K562 (cell line): ENCODE measurements around the gene PLCG2. TPM values are rescaled to one million over a fixed set of nuclear protein-coding genes. Genes with fewer than 3 reads are reported as not detected.
A peak's percentile ranks its signal among the peaks of the same experiment; 100 is the strongest.

Source experiments
- ATAC-seq: fragments of 200-7000 bp; cut with Tn5 transposase; 3 replicates; pipeline ENCODE4 v1.9.1; 2020; ENCODE audit warnings: moderate library complexity
- BruUV-seq: library from RNA; stranded (reverse); fragments of 400-500 nt; replicated peaks from 2 replicates; lab custom pipeline; 2021; lab: Mats Ljungman, UMichigan
- CTCF ChIA-PET: fragments of 300-600 bp; formaldehyde crosslinking; extraction: SDS; loops from one replicate; lab custom pipeline; 2021; ENCODE audit warnings: low intra/inter-chr PET ratio; lab: Yijun Ruan, JAX
- POLR2A ChIA-PET: fragments of 300-600, 350-650 bp; sonication (Branson Sonifier 250); formaldehyde crosslinking; extraction: SDS; loops from one replicate; lab custom pipeline; 2021; ENCODE audit warnings: antibody characterized with exemption, inconsistent platforms; lab: Yijun Ruan, JAX
- DNase-seq, 4 experiments: peaks; one replicate each; pipeline versions ENCODE4 v3.0.0 to v3.0.0-alpha.2; 2011 to 2018; ENCODE audit warnings: low spot score in 3 of 4, mixed read lengths in 3 of 4; ENCODE audit errors: extremely low read depth in 1 of 4
- FAIRE-seq: peaks from 2 replicates; lab custom pipeline; 2011; peaks lifted over from hg19 to GRCh38; lab: Jason Lieb, UNC
- H2AFZ ChIP-seq: 2 replicates; pipeline ENCODE4 v1.6.0; 2011; ENCODE audit warnings: low read depth, low read length, control low read depth, inconsistent platforms
- H3K27ac ChIP-seq: fragments of 200-600 bp; 3 replicates; pipeline ENCODE4 v1.8.0; 2011; ENCODE audit warnings: low read depth, mild to moderate bottlenecking, control low read depth, inconsistent platforms, low read length, moderate library complexity, mixed read lengths; ENCODE audit errors: extremely low read depth
- H3K27me3 ChIP-seq, 2 experiments: fragments of 300-600 bp in 1 of 2; 2 replicates in 1 of 2; 3 replicates in 1 of 2; pipeline versions ENCODE4 v1.6.0 to v1.8.0; 2011; ENCODE audit warnings: inconsistent platforms in 2 of 2, low read length in 2 of 2, mild to moderate bottlenecking in 1 of 2, mixed read lengths in 1 of 2, moderate library complexity in 1 of 2; ENCODE audit not compliant: control insufficient read depth in 2 of 2, insufficient read depth in 2 of 2
- H3K36me3 ChIP-seq: fragments of 300-600 bp; 3 replicates; pipeline ENCODE4 v1.8.0; 2011; ENCODE audit warnings: mild to moderate bottlenecking, low read length, inconsistent platforms; ENCODE audit not compliant: control insufficient read depth, insufficient read depth
- H3K4me1 ChIP-seq, 2 experiments: fragments of 200-600 bp in 1 of 2; replicated peaks in 1 of 2; 2 replicates in 1 of 2; 3 replicates in 1 of 2; pipeline versions ENCODE4 v1.5.1 to v1.8.0; 2011; ENCODE audit warnings: inconsistent platforms in 2 of 2, low read length in 2 of 2, mild to moderate bottlenecking in 1 of 2, mixed read lengths in 1 of 2, moderate library complexity in 1 of 2; ENCODE audit not compliant: control insufficient read depth in 2 of 2, insufficient read depth in 2 of 2
- H3K4me2 ChIP-seq: 2 replicates; pipeline ENCODE4 v1.6.1; 2011; ENCODE audit warnings: low read length, control low read depth, inconsistent platforms, mixed read lengths; ENCODE audit not compliant: insufficient read depth
- H3K4me3 ChIP-seq: fragments of 200-600 bp; sonication (generic), shearing (Covaris generic); 2 replicates; pipeline ENCODE4 v1.5.1; 2016; ENCODE audit warnings: control low read depth, inconsistent platforms
- H3K79me2 ChIP-seq: fragments of 200-600 bp; 3 replicates; pipeline ENCODE4 v1.8.0; 2011; ENCODE audit warnings: low read length, inconsistent platforms; ENCODE audit not compliant: control insufficient read depth, insufficient read depth
- H3K9ac ChIP-seq, 2 experiments: 2 replicates each; pipeline versions ENCODE4 v1.6.0 to v1.6.1; 2011; ENCODE audit warnings: low read depth in 2 of 2, low read length in 2 of 2, control low read depth in 1 of 2, inconsistent platforms in 1 of 2, mild to moderate bottlenecking in 1 of 2, mixed read lengths in 1 of 2; ENCODE audit not compliant: insufficient read depth in 1 of 2
- H3K9me1 ChIP-seq: one replicate; pipeline ENCODE4 v1.6.0; 2011; ENCODE audit warnings: inconsistent platforms, mild to moderate bottlenecking, low read length, moderate library complexity; ENCODE audit not compliant: control insufficient read depth, insufficient read depth
- H3K9me3 ChIP-seq: replicated peaks from 2 replicates; pipeline ENCODE4 v1.5.1; 2011; ENCODE audit warnings: low read depth, low read length, inconsistent platforms; ENCODE audit not compliant: control insufficient read depth, insufficient read depth
- H4K20me1 ChIP-seq: replicated peaks from 2 replicates; pipeline ENCODE4 v1.6.1; 2011; ENCODE audit warnings: low read length, inconsistent platforms, mixed read lengths; ENCODE audit not compliant: control insufficient read depth, insufficient read depth
- CEBPB ChIP-seq: fragments of 450-650 bp; IDR thresholded peaks from 2 replicates; pipeline ENCODE4 v1.6.1; 2016; ENCODE audit warnings: missing genetic modification characterization, missing compliant biosample characterization
- CHCHD3 ChIP-seq: fragments of 250-450 bp; sonication (Bioruptor Pico); IDR thresholded peaks from 2 replicates; pipeline ENCODE4 v2.1.2; 2022; ENCODE audit warnings: mild to moderate bottlenecking
- CSDE1 ChIP-seq, 2 experiments: fragments of 450-650 bp; IDR thresholded peaks; 2 replicates each; pipeline ENCODE4 v1.6.1; 2016; ENCODE audit warnings: mild to moderate bottlenecking in 1 of 2
- CTBP1 ChIP-seq: fragments of 450-650 bp; IDR thresholded peaks from 2 replicates; pipeline ENCODE4 v1.6.1; 2016; ENCODE audit warnings: borderline replicate concordance
- EGR1 ChIP-seq: fragments of 450-650 bp; conservative IDR thresholded peaks from 2 replicates; pipeline ENCODE4 v1.6.1; 2017; ENCODE audit warnings: mild to moderate bottlenecking
- MAZ ChIP-seq, 2 experiments: fragments of 450-650 bp in 1 of 2; sonication (generic) in 1 of 2; formaldehyde crosslinking; IDR thresholded peaks in 1 of 2; conservative IDR thresholded peaks in 1 of 2; 2 replicates each; pipeline versions ENCODE4 v1.4.0 to v1.5.0; 2020; ENCODE audit warnings: mild to moderate bottlenecking in 1 of 2, missing genetic modification reagents in 1 of 2
- MEF2D ChIP-seq: conservative IDR thresholded peaks from 2 replicates; pipeline ENCODE4 v1.6.1; 2016; ENCODE audit warnings: low read depth, missing genetic modification characterization, missing compliant biosample characterization
- MYBL2 ChIP-seq, 2 experiments: fragments of 450-650 bp in 1 of 2; sonication (generic) in 1 of 2; formaldehyde crosslinking in 1 of 2; IDR thresholded peaks; 2 replicates each; pipeline versions ENCODE4 v1.6.1 to v1.8.1; 2017 to 2022; ENCODE audit warnings: borderline replicate concordance in 1 of 2, inconsistent platforms in 1 of 2, low read depth in 1 of 2, mild to moderate bottlenecking in 1 of 2, missing genetic modification reagents in 1 of 2, moderate library complexity in 1 of 2
- PHTF2 ChIP-seq: fragments of 250-450 bp; sonication (Bioruptor Pico); IDR thresholded peaks from 2 replicates; pipeline ENCODE4 v1.5.0; 2021; ENCODE audit warnings: mild to moderate bottlenecking
- RNF2 ChIP-seq: sonication (generic); IDR thresholded peaks from 2 replicates; pipeline ENCODE4 v1.6.1; 2016
- SUPT5H ChIP-seq: fragments of 450-650 bp; IDR thresholded peaks from 2 replicates; pipeline ENCODE4 v1.6.1; 2016
- ZNF140 ChIP-seq: fragments of 250-450 bp; sonication (Bioruptor Pico); IDR thresholded peaks from 2 replicates; pipeline ENCODE4 v1.8.0; 2021; ENCODE audit warnings: moderate library complexity, mild to moderate bottlenecking, inconsistent platforms
- ZNF263 ChIP-seq: sonication (generic); formaldehyde crosslinking; IDR thresholded peaks from 2 replicates; pipeline ENCODE4 v1.8.0; 2022; ENCODE audit warnings: mild to moderate bottlenecking, missing genetic modification reagents, borderline replicate concordance
- ZNF384 ChIP-seq: IDR thresholded peaks from 2 replicates; pipeline ENCODE4 v1.6.1; 2012; ENCODE audit warnings: low read depth, low read length, improper control_type of control experiment
- WGBS: fragments of 100-300 bp; shearing (Covaris generic); methylation state at CpG from one replicate; pipeline ENCODE4 v1.1.6; 2016; ENCODE audit warnings: low coverage, mixed read lengths; ENCODE audit not compliant: insufficient coverage; ENCODE audit errors: missing lambda C conversion rate; 5-methylcytosine and 5-hydroxymethylcytosine counted together
- in situ Hi-C: fragments of 300-500 bp; cut with MboI; formaldehyde crosslinking; loops from 4 replicates; pipeline ENCODE4 v1.15.0; 2018; ENCODE audit warnings: inconsistent platforms, mixed read lengths
- intact Hi-C: fragments of 100-400 bp; cut with micrococcal nuclease; formaldehyde crosslinking; loops from 2 replicates; pipeline ENCODE4 v1.14.2; 2022
- polyA plus RNA-seq, 8 experiments: library from polyadenylated mRNA; depleted of rRNA in 4 of 8; stranded (reverse) in 5 of 8; unstranded in 3 of 8; fragments of >200 nt; fragmentation: Nextera tagmentation in 2 of 8; fragmentation: Illumina TruSeq in 1 of 8; extraction: Ambion mirVana in 2 of 8; extraction: Trizol in 1 of 8; gene quantifications; 2 replicates each; pipeline versions ENCODE4 v1.2.1 to v1.2.3, GENCODE V29; 2011 to 2014; ENCODE audit warnings: inconsistent platforms in 1 of 8, missing spikeins in 1 of 8
- total RNA-seq, 7 experiments: library from RNA; depleted of rRNA in 6 of 7; stranded (reverse); fragments of >200 nt in 6 of 7; fragmentation: Illumina TruSeq in 2 of 7; extraction: Trizol in 2 of 7; gene quantifications; 2 replicates each; pipeline versions ENCODE4 v1.2.1 to v1.2.3, GENCODE V29; 2011 to 2021; ENCODE audit warnings: low replicate concordance in 1 of 7
- TF ChIP-seq, protein P1 (sequence below): fragments of 250-450 bp; sonication (Bioruptor Pico); IDR thresholded peaks from 2 replicates; pipeline ENCODE4 v1.8.0; 2022; ENCODE audit warnings: inconsistent platforms, mild to moderate bottlenecking, moderate library complexity, borderline replicate concordance
- TF ChIP-seq, protein P2 (sequence below): sonication (generic); IDR thresholded peaks from 2 replicates; pipeline ENCODE4 v1.6.1; 2016
- TF ChIP-seq, protein P3 (sequence below): fragments of 450-650 bp; formaldehyde crosslinking; IDR thresholded peaks from 2 replicates; pipeline ENCODE4 v1.4.0; 2022; ENCODE audit warnings: missing genetic modification characterization
- TF ChIP-seq, protein P4 (sequence below): fragments of 200-800 bp; sonication (Bioruptor generic); IDR thresholded peaks from 2 replicates; pipeline ENCODE4 v1.6.1; 2017; ENCODE audit warnings: missing genetic modification characterization, missing compliant biosample characterization

Gene PLCG2
- total and polyA plus RNA-seq, 9 of the 15 experiments (the other 6 are each of a cell fraction or from before 2014, with no cell fraction given): 0.94 to 7.1 (median 3.1) TPM

DNA sequence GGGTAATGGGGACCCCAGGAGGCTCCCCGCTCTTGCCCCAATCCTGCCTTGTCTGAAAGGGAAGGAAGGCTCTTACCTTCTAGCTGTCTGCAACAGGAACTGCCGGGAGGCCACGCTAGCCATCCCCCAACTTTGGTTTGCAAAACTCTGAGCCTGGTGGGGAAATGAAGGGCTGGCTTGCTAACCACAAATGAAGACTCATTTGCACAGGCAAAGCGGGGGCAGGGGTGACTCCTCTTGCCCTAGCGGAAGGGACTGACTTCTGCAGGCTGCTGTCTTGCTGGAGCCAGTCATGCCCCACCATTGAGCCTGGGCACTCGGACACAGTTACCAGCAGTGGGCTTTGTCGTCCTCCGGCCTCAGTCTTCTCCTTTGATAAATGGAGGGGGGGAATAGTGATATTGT is 52.6 kb downstream of the PLCG2 start:
- H3K27ac ChIP-seq: no peak overlapping the region
- no peaks in the 10 kb centered on the region for H3K9me1 ChIP-seq
- no peak overlapping the region for H3K9ac ChIP-seq
- no peak overlapping the region for H2AFZ ChIP-seq
- no peaks in the 10 kb centered on the region for H3K9me3 ChIP-seq
- H4K20me1 ChIP-seq: no peaks in the 10 kb centered on the region; the same call in 1 of the 2 replicates
- in situ Hi-C loops: no loop called here
- FAIRE-seq (no peak), ATAC-seq (peak; percentile 61), DNase-seq (peak in 2 of 4 experiments; percentile 24 to 38)
- no peak overlapping the region for H3K4me2 ChIP-seq
- POLR2A ChIA-PET: interaction anchor here (0.6 to 0.7 kb wide), 2 partner anchors 81 to 287 kb away, joined by 3 to 5 read pairs; no protein-coding TSS in a partner anchor
- H3K4me1 ChIP-seq: peaks cover 0 to 6% of the 10 kb centered on the region in 2 experiments; a peak in 4 of 5 replicates
- 6% methylated on average over 8 of the region's 8 CpGs for WGBS
- H3K4me3 ChIP-seq: no peak overlapping the region
- CTCF ChIA-PET: no interaction called here
- intact Hi-C loops: no loop called here
- H3K27me3 ChIP-seq: peaks cover 0 to 52% of the 10 kb centered on the region in 2 experiments; a peak in 3 of 5 replicates
- BruUV-seq: no TSS peak
- H3K79me2 ChIP-seq: no peaks in the 10 kb centered on the region
- no peaks in the 10 kb centered on the region for H3K36me3 ChIP-seq
- TF ChIP-seq CTBP1 (no peak), CHCHD3 (CRISPR knock-in tag) (no peak), ZNF140 (no peak), SUPT5H (no peak), CEBPB (tag) (0 out of 2 replicates have a peak, but pooled peaks have one; percentile 20), RNF2 (peak; percentile 35; the same call in 1 of the 2 replicates), CSDE1 (IDR thresholded peaks at IDR 0.05) (no peak), MEF2D (tag) (no peak), MYBL2 (IDR thresholded peaks at IDR 0.05; ENCODE audit: low read depth) (no peak), MYBL2 (CRISPR knock-in tag; IDR thresholded peaks at IDR 0.05; ENCODE audit: borderline replicate concordance) (no peak), ZNF263 (no peak), ZNF384 (no peak), EGR1 (peak; percentile 39; the same call in 1 of the 2 replicates), PHTF2 (CRISPR knock-in tag) (no peak), MAZ (CRISPR knock-in tag; conservative IDR thresholded peaks at IDR 0.05 in 1 of 2, IDR thresholded peaks at IDR 0.05 in 1 of 2) (peak in 1 of 2 experiments; percentile 15; a peak in 1 of 4 replicates)
- TF ChIP-seq, protein P1, sequence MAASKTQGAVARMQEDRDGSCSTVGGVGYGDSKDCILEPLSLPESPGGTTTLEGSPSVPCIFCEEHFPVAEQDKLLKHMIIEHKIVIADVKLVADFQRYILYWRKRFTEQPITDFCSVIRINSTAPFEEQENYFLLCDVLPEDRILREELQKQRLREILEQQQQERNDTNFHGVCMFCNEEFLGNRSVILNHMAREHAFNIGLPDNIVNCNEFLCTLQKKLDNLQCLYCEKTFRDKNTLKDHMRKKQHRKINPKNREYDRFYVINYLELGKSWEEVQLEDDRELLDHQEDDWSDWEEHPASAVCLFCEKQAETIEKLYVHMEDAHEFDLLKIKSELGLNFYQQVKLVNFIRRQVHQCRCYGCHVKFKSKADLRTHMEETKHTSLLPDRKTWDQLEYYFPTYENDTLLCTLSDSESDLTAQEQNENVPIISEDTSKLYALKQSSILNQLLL (CRISPR knock-in tag): no peak
- TF ChIP-seq, protein P2, sequence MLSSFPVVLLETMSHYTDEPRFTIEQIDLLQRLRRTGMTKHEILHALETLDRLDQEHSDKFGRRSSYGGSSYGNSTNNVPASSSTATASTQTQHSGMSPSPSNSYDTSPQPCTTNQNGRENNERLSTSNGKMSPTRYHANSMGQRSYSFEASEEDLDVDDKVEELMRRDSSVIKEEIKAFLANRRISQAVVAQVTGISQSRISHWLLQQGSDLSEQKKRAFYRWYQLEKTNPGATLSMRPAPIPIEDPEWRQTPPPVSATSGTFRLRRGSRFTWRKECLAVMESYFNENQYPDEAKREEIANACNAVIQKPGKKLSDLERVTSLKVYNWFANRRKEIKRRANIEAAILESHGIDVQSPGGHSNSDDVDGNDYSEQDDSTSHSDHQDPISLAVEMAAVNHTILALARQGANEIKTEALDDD: 0 out of 2 replicates have a peak, but pooled peaks have one; percentile 35
- TF ChIP-seq, protein P3, sequence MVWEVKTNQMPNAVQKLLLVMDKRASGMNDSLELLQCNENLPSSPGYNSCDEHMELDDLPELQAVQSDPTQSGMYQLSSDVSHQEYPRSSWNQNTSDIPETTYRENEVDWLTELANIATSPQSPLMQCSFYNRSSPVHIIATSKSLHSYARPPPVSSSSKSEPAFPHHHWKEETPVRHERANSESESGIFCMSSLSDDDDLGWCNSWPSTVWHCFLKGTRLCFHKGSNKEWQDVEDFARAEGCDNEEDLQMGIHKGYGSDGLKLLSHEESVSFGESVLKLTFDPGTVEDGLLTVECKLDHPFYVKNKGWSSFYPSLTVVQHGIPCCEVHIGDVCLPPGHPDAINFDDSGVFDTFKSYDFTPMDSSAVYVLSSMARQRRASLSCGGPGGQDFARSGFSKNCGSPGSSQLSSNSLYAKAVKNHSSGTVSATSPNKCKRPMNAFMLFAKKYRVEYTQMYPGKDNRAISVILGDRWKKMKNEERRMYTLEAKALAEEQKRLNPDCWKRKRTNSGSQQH (CRISPR knock-in tag): no peak
- TF ChIP-seq, protein P4, sequence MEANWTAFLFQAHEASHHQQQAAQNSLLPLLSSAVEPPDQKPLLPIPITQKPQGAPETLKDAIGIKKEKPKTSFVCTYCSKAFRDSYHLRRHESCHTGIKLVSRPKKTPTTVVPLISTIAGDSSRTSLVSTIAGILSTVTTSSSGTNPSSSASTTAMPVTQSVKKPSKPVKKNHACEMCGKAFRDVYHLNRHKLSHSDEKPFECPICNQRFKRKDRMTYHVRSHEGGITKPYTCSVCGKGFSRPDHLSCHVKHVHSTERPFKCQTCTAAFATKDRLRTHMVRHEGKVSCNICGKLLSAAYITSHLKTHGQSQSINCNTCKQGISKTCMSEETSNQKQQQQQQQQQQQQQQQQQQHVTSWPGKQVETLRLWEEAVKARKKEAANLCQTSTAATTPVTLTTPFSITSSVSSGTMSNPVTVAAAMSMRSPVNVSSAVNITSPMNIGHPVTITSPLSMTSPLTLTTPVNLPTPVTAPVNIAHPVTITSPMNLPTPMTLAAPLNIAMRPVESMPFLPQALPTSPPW (CRISPR knock-in tag): peak; percentile 43; the same call in 1 of the 2 replicates
